Mononuclear cell (primary cell): ENCODE data around the gene IMMP2L. TPM values are rescaled to one million over a fixed set of nuclear protein-coding genes. Genes with fewer than 3 reads are reported as not detected.

Source experiments
- H3K27me3 ChIP-seq: 2 replicates; pipeline ENCODE4 v1.6.0; 2011; ENCODE audit warnings: low read length, control low read depth; ENCODE audit not compliant: insufficient read depth
- H3K4me1 ChIP-seq: 2 replicates; pipeline ENCODE4 v1.5.1; 2011; ENCODE audit warnings: mild to moderate bottlenecking, low read length, control low read depth; ENCODE audit not compliant: insufficient read depth
- H3K4me3 ChIP-seq: 2 replicates; pipeline ENCODE4 v1.5.1; 2011; ENCODE audit warnings: mild to moderate bottlenecking, low read length, moderate library complexity
- H3K9me3 ChIP-seq: 2 replicates; pipeline ENCODE4 v1.5.1; 2011; ENCODE audit warnings: low read depth, mild to moderate bottlenecking, control low read depth, low read length
- total RNA-seq: library from RNA; depleted of rRNA; stranded (reverse); fragments of >200 nt; gene quantifications from one replicate; pipeline ENCODE4 v1.2.3, GENCODE V29; 2012

The IMMP2L gene
- total RNA-seq, 1 donor = 14.6 TPM

- Histone ChIP-seq H3K27me3 (no peaks in the 10 kb centered on the region), H3K4me3 (no peak overlapping the region), H3K4me1 (no peaks in the 10 kb centered on the region), H3K9me3 (no peaks in the 10 kb centered on the region)
These were observed 727.1 kb downstream of the IMMP2L start for GRCh38 chr7:110835218-110835617.

- Histone ChIP-seq H3K27me3 (no peaks in the 10 kb centered on the region), H3K4me3 (no peak overlapping the region), H3K9me3 (no peaks in the 10 kb centered on the region), H3K4me1 (no peaks in the 10 kb centered on the region)
These were observed 730.9 kb downstream of the IMMP2L start for GRCh38 chr7:110831419-110831818.

GRCh38 chr7:110830778-110831177 lies 731.5 kb downstream of the IMMP2L start:
- H3K4me1 ChIP-seq = no peaks in the 10 kb centered on the region
- H3K9me3 ChIP-seq = no peaks in the 10 kb centered on the region
- H3K27me3 ChIP-seq = no peaks in the 10 kb centered on the region
- no peak overlapping the region for H3K4me3 ChIP-seq

- no peaks in the 10 kb centered on the region for H3K4me1 ChIP-seq
- H3K27me3 ChIP-seq = no peaks in the 10 kb centered on the region
- no peaks in the 10 kb centered on the region for H3K9me3 ChIP-seq
These were observed 734.4 kb downstream of the IMMP2L start for GRCh38 chr7:110827936-110828335.

GRCh38 chr7:110827287-110827855 lies 734.9 kb downstream of the IMMP2L start:
- Histone ChIP-seq H3K4me1 (no peaks in the 10 kb centered on the region), H3K27me3 (no peaks in the 10 kb centered on the region), H3K9me3 (no peaks in the 10 kb centered on the region), H3K4me3 (no peak overlapping the region)

More at GRCh38 chr7:110827936-110828335, 734.4 kb downstream of the IMMP2L start:
- H3K4me3 ChIP-seq = no peak overlapping the region

GRCh38 chr7:110813986-110814385 lies 748.3 kb downstream of the IMMP2L start:
- Histone ChIP-seq H3K4me3 (no peak overlapping the region), H3K27me3 (no peaks in the 10 kb centered on the region), H3K4me1 (no peaks in the 10 kb centered on the region), H3K9me3 (no peaks in the 10 kb centered on the region)

GRCh38 chr7:110809832-110810231 lies 752.5 kb downstream of the IMMP2L start:
- Histone ChIP-seq H3K9me3 (no peaks in the 10 kb centered on the region), H3K27me3 (no peaks in the 10 kb centered on the region), H3K4me3 (no peak overlapping the region), H3K4me1 (no peaks in the 10 kb centered on the region)

- no peak overlapping the region for H3K4me3 ChIP-seq
- no peaks in the 10 kb centered on the region for H3K4me1 ChIP-seq
- no peaks in the 10 kb centered on the region for H3K9me3 ChIP-seq
- no peaks in the 10 kb centered on the region for H3K27me3 ChIP-seq
These were observed 753.9 kb downstream of the IMMP2L start for GRCh38 chr7:110808361-110808760.

- no peaks in the 10 kb centered on the region for H3K9me3 ChIP-seq
- H3K27me3 ChIP-seq = no peaks in the 10 kb centered on the region
These were observed 757.8 kb downstream of the IMMP2L start for GRCh38 chr7:110804501-110804900.

GRCh38 chr7:110803602-110804143 lies 758.6 kb downstream of the IMMP2L start:
- no peak overlapping the region for H3K4me3 ChIP-seq
- H3K4me1 ChIP-seq = no peaks in the 10 kb centered on the region
- H3K27me3 ChIP-seq = no peaks in the 10 kb centered on the region
- no peaks in the 10 kb centered on the region for H3K9me3 ChIP-seq

More at GRCh38 chr7:110804501-110804900, 757.8 kb downstream of the IMMP2L start:
- no peaks in the 10 kb centered on the region for H3K4me1 ChIP-seq
- H3K4me3 ChIP-seq = no peak overlapping the region

- no peaks in the 10 kb centered on the region for H3K4me1 ChIP-seq
- H3K27me3 ChIP-seq = no peaks in the 10 kb centered on the region
- H3K4me3 ChIP-seq = no peak overlapping the region
- H3K9me3 ChIP-seq = no peaks in the 10 kb centered on the region
These were observed 760.8 kb downstream of the IMMP2L start for GRCh38 chr7:110801502-110801901.

- no peaks in the 10 kb centered on the region for H3K9me3 ChIP-seq
- no peaks in the 10 kb centered on the region for H3K4me1 ChIP-seq
- no peaks in the 10 kb centered on the region for H3K27me3 ChIP-seq
- H3K4me3 ChIP-seq = no peak overlapping the region
These were observed 761.3 kb downstream of the IMMP2L start for GRCh38 chr7:110800984-110801383.

GRCh38 chr7:110797656-110798055 lies 764.6 kb downstream of the IMMP2L start:
- no peak overlapping the region for H3K4me3 ChIP-seq
- no peaks in the 10 kb centered on the region for H3K9me3 ChIP-seq
- H3K4me1 ChIP-seq = no peaks in the 10 kb centered on the region
- no peaks in the 10 kb centered on the region for H3K27me3 ChIP-seq

GRCh38 chr7:110790992-110791391 lies 771.3 kb downstream of the IMMP2L start:
- Histone ChIP-seq H3K27me3 (no peaks in the 10 kb centered on the region), H3K4me1 (no peaks in the 10 kb centered on the region), H3K9me3 (no peaks in the 10 kb centered on the region), H3K4me3 (no peak overlapping the region)

GRCh38 chr7:110786328-110786965 lies 775.8 kb downstream of the IMMP2L start:
- H3K4me1 ChIP-seq = no peaks in the 10 kb centered on the region
- H3K4me3 ChIP-seq = no peak overlapping the region
- no peaks in the 10 kb centered on the region for H3K9me3 ChIP-seq
- H3K27me3 ChIP-seq = no peaks in the 10 kb centered on the region

- Histone ChIP-seq H3K9me3 (no peaks in the 10 kb centered on the region), H3K4me3 (no peak overlapping the region), H3K27me3 (no peaks in the 10 kb centered on the region), H3K4me1 (no peaks in the 10 kb centered on the region)
These were observed 777.5 kb downstream of the IMMP2L start for GRCh38 chr7:110784749-110785148.
